Fibroblast of pulmonary artery (primary cell): ENCODE data around the gene SMC6.

Experiments used
- DNase-seq: peaks from one replicate; pipeline ENCODE4 v3.0.0-alpha.2; 2010; ENCODE audit warnings: low read depth
- H3K4me3 ChIP-seq: replicated peaks from 2 replicates; pipeline ENCODE4 v1.5.1; 2011; ENCODE audit warnings: low read depth, mild to moderate bottlenecking, control low read depth, low read length, moderate library complexity
- TF ChIP-seq, protein P1 (sequence below): IDR thresholded peaks from 2 replicates; pipeline ENCODE4 v1.5.1; 2011; ENCODE audit warnings: mild to moderate bottlenecking, control low read depth, low read length, inconsistent platforms; ENCODE audit errors: missing control alignments

Gene SMC6

DNA sequence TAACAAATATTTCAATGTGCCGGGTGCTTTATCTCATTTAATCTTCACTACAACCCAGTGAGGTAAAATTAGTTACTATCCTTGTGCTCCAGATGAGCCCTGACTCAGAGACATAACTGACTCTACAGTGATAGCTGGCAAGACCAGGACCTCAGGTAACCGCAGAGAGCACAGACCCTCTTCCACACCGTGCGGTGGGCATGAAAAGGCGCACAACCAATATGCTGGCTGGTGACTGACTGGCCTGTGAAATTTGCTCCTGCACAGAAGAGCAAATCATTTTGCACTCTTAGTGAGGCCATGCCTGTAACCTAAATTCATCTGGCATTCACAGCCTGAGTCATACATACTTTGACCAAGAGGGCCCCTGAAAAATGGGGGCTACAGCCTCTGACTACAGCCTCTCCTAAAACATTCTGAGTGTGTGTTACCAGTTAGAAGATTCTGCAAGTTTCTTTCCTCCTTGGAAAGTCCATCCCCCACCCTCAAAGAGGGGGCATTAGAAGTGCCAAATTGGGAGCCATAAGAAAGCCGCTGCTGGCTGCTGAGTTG is 40.3 kb upstream of the SMC6 start:
- TF ChIP-seq, protein P1, sequence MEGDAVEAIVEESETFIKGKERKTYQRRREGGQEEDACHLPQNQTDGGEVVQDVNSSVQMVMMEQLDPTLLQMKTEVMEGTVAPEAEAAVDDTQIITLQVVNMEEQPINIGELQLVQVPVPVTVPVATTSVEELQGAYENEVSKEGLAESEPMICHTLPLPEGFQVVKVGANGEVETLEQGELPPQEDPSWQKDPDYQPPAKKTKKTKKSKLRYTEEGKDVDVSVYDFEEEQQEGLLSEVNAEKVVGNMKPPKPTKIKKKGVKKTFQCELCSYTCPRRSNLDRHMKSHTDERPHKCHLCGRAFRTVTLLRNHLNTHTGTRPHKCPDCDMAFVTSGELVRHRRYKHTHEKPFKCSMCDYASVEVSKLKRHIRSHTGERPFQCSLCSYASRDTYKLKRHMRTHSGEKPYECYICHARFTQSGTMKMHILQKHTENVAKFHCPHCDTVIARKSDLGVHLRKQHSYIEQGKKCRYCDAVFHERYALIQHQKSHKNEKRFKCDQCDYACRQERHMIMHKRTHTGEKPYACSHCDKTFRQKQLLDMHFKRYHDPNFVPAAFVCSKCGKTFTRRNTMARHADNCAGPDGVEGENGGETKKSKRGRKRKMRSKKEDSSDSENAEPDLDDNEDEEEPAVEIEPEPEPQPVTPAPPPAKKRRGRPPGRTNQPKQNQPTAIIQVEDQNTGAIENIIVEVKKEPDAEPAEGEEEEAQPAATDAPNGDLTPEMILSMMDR: no peak
- no peak for DNase-seq
- H3K4me3 ChIP-seq: no peak overlapping the region

DNA sequence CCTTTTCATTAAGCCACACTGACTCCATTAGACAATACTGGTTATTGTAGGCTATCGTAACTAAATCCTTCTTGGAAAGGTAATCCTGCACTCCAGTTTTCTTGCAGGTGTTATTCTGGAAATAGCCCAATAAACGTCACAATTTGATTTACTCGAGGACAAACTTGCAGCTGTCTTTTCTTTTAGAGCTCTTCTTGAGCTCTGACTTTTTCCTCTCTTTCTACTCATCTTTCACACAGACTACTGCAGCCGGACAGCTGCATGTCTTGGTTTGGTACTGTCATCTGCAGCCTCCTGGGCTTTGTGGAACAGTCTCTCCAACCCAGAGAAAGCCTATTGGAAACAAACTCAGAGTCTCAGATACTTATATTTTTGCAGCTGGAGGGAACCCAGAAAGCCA is 39.7 kb upstream of the SMC6 start:
- no peak overlapping the region for H3K4me3 ChIP-seq
- DNase-seq: no peak
- TF ChIP-seq, protein P1: no peak

DNA sequence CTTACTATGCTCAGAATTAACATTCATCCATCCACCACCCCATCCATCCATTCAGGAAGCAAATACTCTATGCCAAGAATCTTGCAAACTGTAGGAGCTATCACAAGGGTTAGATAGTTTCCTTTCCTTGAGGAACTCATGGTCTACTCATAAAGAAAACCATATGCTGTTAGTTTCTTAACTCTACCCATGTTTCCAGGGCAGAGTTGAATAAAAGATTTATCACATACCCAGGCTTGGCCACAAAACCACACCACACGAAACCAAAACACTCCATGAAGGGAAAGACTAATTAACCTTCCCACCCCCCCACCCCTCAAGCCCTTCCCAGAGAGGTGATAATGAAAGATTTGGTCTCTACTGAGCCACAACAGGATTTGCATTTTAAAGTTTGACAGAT is 38.9 kb upstream of the SMC6 start:
- H3K4me3 ChIP-seq: no peak overlapping the region
- TF ChIP-seq, protein P1: no peak
- no peak for DNase-seq

DNA sequence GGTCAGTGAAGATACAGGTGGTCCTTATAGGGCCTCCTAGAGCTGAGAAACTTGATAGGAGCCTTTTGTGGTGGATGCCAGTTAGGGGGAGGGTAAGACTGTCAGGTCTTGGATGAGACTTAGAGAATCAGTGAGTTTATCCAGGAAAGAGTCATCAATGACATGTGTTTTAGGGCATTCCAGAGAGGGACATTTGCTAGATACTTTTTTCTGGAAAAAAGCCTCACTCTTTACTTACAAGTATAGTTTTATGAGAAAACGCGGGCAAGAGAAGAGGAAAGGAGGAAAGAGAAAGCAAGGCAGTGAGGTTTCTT is 38.2 kb upstream of the SMC6 start:
- DNase-seq: no peak
- H3K4me3 ChIP-seq: no peak overlapping the region

DNA sequence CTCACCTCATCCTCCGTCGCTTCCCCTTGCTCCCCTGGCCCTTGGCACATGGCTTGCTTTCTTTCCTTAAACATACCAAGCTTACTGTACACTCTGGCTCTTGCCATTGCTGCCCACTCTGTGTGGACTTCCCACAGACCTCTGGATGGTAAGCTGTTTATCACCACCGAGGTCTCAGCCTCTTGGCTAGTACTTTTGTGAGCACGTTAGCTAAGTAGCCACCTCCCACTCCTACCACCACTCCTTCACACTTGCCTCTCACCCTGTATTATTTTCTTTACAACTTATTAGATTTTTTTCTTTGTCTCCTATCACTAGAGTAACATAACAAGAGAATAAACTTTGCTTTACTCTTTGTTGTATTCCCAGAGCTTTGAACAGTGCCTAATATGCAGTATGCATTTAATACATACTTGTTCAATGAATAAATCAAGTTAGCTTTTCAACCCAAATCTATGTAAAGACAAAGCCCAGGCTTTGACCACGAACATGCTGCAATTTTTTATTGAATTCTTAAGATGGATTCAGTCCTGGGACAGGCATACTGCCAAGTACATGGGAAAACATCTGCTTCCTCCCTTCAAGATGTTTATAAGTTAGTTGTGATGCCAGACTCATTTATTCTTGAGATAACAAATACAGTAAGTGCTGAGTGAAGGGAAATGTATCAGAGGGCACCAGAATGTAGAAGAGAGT is 37.7 kb upstream of the SMC6 start:
- H3K4me3 ChIP-seq: no peak overlapping the region
- DNase-seq: peak; percentile 84
- TF ChIP-seq, protein P1: no peak

More for the DNA sequence above, 38.2 kb upstream of the SMC6 start:
- TF ChIP-seq, protein P1: no peak

DNA sequence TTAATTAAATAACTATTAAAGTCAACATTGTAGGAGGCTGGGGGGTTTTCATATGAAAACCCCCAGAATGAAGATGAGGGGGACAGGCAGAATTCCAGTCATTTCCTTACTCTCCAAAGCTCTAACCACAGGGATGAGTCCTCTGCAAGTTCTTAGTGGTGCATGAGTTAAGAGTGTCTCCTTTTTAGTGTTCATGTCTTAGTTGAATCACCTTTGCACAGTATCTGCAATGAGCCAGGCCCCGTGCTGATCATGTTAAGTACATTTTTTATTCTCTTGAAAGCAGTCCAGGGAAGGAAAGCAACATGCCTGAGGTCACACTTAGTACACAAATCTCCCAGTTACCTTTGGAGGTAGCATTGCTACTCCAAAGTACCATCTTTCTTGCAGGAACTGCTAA is 36.9 kb upstream of the SMC6 start:
- DNase-seq: no peak
- H3K4me3 ChIP-seq: no peak overlapping the region
- TF ChIP-seq, protein P1: no peak

DNA sequence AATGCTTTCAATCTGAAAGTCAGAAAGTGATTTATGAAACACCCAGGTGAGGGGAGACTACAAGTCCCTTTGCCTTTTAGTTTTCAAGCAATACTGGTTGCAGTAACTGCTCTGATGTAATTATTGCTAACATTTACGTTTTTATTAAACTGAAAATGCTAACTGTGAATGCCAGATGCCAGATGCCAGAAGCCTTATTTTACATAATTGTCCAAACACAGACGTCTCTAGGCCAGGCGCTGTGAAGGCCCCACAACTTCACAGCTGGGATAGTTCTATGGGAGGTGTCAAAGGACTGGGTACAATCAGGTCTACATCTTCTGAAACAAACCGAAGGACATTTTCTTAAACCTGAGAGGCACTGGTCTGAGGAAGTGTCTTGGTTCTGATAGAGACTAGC is 35.2 kb upstream of the SMC6 start:
- TF ChIP-seq, protein P1: no peak
- no peak for DNase-seq
- no peak overlapping the region for H3K4me3 ChIP-seq
